WTC11 (cell line): ENCODE data around the gene NLRC5.

ENCODE experiments used
- FOXK1 ChIP-seq: sonication (generic); formaldehyde crosslinking; IDR thresholded peaks from 2 replicates; pipeline ENCODE4 v1.8.0; 2022; ENCODE audit warnings: mild to moderate bottlenecking, moderate library complexity, missing genetic modification reagents
- TF ChIP-seq, protein P1 (sequence below): fragments of 200-600 bp; IDR thresholded peaks from 2 replicates; pipeline ENCODE4 v1.8.0; 2022; ENCODE audit warnings: antibody characterized with exemption

DNA sequence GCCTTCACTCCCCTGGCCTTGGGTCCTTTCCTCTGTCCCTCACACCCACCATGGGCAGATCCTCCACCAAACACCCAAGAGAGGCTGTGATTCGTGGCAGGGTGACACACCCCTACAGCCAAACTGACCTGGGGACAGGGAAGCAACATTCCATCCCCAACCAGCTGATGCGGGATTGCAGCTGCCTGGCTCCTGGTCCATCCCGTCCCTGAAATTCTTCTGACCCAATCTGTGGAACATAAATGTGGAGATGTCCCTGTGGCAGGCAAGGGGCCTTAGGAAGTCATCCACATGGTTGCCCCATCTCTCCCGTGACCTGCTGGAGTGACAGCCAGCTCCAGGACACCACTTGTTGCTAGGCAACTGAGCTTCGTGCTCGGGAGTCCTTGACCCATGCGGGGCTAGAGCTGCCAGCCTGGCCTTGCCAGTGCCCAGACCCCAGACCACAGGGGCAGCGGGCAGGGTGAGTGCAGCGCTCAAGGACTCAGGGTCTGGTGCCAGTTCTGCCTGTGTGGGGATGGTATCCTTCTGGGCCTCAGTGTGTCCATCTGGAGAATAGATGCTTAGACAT, 69.0 kb downstream of the NLRC5 start:
- TF ChIP-seq, protein P1, sequence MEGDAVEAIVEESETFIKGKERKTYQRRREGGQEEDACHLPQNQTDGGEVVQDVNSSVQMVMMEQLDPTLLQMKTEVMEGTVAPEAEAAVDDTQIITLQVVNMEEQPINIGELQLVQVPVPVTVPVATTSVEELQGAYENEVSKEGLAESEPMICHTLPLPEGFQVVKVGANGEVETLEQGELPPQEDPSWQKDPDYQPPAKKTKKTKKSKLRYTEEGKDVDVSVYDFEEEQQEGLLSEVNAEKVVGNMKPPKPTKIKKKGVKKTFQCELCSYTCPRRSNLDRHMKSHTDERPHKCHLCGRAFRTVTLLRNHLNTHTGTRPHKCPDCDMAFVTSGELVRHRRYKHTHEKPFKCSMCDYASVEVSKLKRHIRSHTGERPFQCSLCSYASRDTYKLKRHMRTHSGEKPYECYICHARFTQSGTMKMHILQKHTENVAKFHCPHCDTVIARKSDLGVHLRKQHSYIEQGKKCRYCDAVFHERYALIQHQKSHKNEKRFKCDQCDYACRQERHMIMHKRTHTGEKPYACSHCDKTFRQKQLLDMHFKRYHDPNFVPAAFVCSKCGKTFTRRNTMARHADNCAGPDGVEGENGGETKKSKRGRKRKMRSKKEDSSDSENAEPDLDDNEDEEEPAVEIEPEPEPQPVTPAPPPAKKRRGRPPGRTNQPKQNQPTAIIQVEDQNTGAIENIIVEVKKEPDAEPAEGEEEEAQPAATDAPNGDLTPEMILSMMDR: no peak
- no peak for TF ChIP-seq FOXK1 (CRISPR knock-in tag)
